ENCODE measurements around the gene MYPOP. TPM values are rescaled to one million over a fixed set of nuclear protein-coding genes. Genes with fewer than 3 reads are reported as not detected.
A peak's percentile ranks its signal among the peaks of the same experiment; 100 is the strongest.

Gene MYPOP
- total and polyA plus RNA-seq, 11 donors = 7.9 to 16.0 (median 9.8) TPM

GRCh38 chr19:45886427-45887199 lies 15.8 kb downstream of the MYPOP start:
- peaks cover 0 to 19% (median 10%) of the 10 kb centered on the region in 9 donors for H3K36me3 ChIP-seq
- peak; percentile 89 to 97 (median 94) for ATAC-seq
- WGBS, 4 donors = 0 to 1% (median 1%) methylated on average over 24 to 32 of the region's 32 CpGs
- peak; percentile 92 to 94 (median 94) for DNase-seq
- TF ChIP-seq CTCF (IDR thresholded peaks at IDR 0.05) (no peak), POLR2A (IDR thresholded peaks at IDR 0.05) (peak; percentile 10 to 73)
- H3K27me3 ChIP-seq = no peaks in the 10 kb centered on the region
- H3K27ac ChIP-seq = peak overlapping the region; percentile 75 to 95 (median 92)
- H3K4me1 ChIP-seq = peaks cover 11 to 50% (median 33%) of the 10 kb centered on the region in 12 donors
- H3K4me3 ChIP-seq = peak overlapping the region; percentile 52 to 93 (median 80)
- H3K9me3 ChIP-seq = no peaks in the 10 kb centered on the region
- intact Hi-C loops (cut with DNase I) = loop anchor here in 3 of 10 donors (1.0 to 2.0 kb wide), 2 partner anchors 16 to 23 kb away; partner anchors contain the start of genes SYMPK (in 3 of the 3) and MYPOP (in 2 of the 3)

GRCh38 chr19:45885556-45886426 lies 16.6 kb downstream of the MYPOP start, which contains the start of gene IRF2BP1:
IRF2BP1 (minus strand) TSS chr19:45886141; CDS start chr19:45885774, 367 bp downstream.
- Histone ChIP-seq H3K36me3 (peaks cover 0 to 19% (median 10%) of the 10 kb centered on the region in 9 donors), H3K27me3 (no peaks in the 10 kb centered on the region), H3K9me3 (no peaks in the 10 kb centered on the region), H3K4me3 (peak within 1 kb of the TSS; percentile 52 to 93 (median 80)), H3K27ac (peak within 1 kb of the TSS; percentile 75 to 95 (median 92)), H3K4me1 (peaks cover 11 to 50% (median 33%) of the 10 kb centered on the region in 12 donors)
- ATAC-seq (peak; percentile 84 to 94 (median 86)), DNase-seq (peak; percentile 93 to 95 (median 94))
- WGBS, 4 donors = 1 to 2% (median 1%) methylated on average over 41 to 107 of the region's 107 CpGs
- intact Hi-C loops (cut with DNase I) = loop anchor here in 3 of 10 donors (1.0 to 2.0 kb wide), 2 partner anchors 17 to 22 kb away; partner anchors contain the start of genes SYMPK (in 3 of the 3) and MYPOP (in 2 of the 3)
- TF ChIP-seq POLR2A (IDR thresholded peaks at IDR 0.05) = peak in 1 of 2 donors; percentile 72
- no peak for TF ChIP-seq CTCF (IDR thresholded peaks at IDR 0.05)

GRCh38 chr19:45884682-45885555 lies 17.5 kb downstream of the MYPOP start:
- DNase-seq = peak in 3 of 5 donors; percentile 22 to 36 (median 34)
- intact Hi-C loops (cut with DNase I) = loop anchor here in 3 of 10 donors (5.0 kb wide), 1 partner anchor 68 kb away; the partner anchor contains the start of gene RSPH6A (in 3 of the 3)
- ATAC-seq = peak in 1 of 4 donors; percentile 4
- Histone ChIP-seq H3K9me3 (no peaks in the 10 kb centered on the region), H3K4me3 (peak overlapping the region; percentile 52 to 93 (median 80)), H3K36me3 (peaks cover 0 to 13% (median 6%) of the 10 kb centered on the region in 9 donors), H3K27me3 (no peaks in the 10 kb centered on the region), H3K4me1 (peaks cover 11 to 50% (median 33%) of the 10 kb centered on the region in 12 donors), H3K27ac (peak overlapping the region in 11 of 12 donors; percentile 89 to 95 (median 93))
- TF ChIP-seq CTCF (IDR thresholded peaks at IDR 0.05) = no peak
- TF ChIP-seq POLR2A (IDR thresholded peaks at IDR 0.05) = no peak
- WGBS, 4 donors = 58 to 61% (median 59%) methylated on average over 45 to 72 of the region's 72 CpGs

All from heart left ventricle (tissue), 16 donors.